ENCODE results near the gene DRAXIN.

DNA sequence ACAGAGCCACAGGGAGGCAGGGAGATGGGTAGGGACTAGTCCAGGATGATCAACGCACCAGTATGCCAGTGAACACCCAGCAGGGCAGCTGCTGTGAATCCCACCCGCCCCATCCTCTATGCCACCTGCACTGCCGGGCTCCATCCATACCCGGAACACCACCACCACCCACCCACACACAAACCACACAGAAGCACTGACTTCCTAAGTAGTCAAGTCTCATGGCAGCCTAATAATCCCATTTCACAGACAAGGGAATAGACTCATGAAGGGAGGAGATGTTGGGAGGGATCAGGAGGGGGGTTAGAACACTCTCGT lies 6.3 kb downstream of the DRAXIN start:
- no peak for TF ChIP-seq POLR2AphosphoS5 (IDR thresholded peaks at IDR 0.05; ENCODE audit: low read depth, low read length)
- no peak for TF ChIP-seq POLR2A (IDR thresholded peaks at IDR 0.05; ENCODE audit: low read depth, low read length)
- no peak for TF ChIP-seq PAX5 (IDR thresholded peaks at IDR 0.05; ENCODE audit: insufficient read depth, low read length, severe bottlenecking)
